ENCODE measurements around the gene OPRL1.

OPRL1 gene

DNA sequence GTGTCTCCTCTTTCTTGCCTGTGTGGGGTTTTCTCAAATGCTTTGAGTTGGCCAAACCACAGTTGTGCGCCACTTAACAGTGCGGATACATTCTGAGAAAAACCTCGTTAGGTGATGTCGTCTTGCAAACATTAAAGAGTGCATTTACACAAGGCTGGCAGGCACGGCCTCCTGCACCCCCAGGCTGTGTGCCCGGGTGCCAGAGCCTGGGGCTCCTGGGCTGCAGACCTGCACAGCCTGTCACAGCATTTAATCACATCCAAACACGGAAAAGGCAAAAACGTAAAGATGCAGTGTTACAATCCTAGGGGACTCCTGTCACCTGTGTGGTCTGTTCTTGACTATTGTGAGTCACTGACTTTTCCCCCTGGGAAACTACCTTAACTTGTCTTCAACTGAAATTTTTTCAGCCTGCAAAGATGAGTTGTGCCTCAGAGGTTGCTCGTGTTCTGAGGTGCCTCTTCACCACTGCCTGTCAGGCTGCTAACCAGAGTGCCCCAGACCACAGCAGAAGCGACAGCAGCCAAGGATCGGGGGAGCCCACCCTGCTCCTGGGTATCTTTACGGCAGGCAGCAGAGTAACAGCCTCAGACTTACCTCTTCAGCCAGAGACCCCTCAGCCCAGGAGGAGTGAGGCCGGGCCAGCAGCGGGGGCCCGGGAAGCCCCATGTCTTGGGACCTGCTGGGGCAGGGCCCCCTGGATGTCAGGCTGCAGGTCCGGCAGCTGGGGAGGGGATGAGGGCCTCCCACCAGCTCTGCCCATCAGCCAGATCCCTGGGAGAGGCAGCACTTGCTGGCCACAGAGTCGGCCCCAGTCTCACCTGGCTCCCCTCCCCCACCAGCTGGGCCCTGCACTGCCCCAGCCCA is 44.6 kb upstream of the OPRL1 start:
- H3K4me1 ChIP-seq (ENCODE audit: control insufficient read depth in 1 of 2, insufficient read depth in 1 of 2, low read depth in 1 of 2, low read length in 1 of 2): peaks cover 10 to 22% of the 10 kb centered on the region in 2 experiments
- H3K9me3 ChIP-seq: no peaks in the 10 kb centered on the region
- H3K27ac ChIP-seq: no peak overlapping the region
- peaks cover 47% of the 10 kb centered on the region for H3K27me3 ChIP-seq
- H3K36me3 ChIP-seq: peaks cover 54% of the 10 kb centered on the region
- TF ChIP-seq, protein P1, sequence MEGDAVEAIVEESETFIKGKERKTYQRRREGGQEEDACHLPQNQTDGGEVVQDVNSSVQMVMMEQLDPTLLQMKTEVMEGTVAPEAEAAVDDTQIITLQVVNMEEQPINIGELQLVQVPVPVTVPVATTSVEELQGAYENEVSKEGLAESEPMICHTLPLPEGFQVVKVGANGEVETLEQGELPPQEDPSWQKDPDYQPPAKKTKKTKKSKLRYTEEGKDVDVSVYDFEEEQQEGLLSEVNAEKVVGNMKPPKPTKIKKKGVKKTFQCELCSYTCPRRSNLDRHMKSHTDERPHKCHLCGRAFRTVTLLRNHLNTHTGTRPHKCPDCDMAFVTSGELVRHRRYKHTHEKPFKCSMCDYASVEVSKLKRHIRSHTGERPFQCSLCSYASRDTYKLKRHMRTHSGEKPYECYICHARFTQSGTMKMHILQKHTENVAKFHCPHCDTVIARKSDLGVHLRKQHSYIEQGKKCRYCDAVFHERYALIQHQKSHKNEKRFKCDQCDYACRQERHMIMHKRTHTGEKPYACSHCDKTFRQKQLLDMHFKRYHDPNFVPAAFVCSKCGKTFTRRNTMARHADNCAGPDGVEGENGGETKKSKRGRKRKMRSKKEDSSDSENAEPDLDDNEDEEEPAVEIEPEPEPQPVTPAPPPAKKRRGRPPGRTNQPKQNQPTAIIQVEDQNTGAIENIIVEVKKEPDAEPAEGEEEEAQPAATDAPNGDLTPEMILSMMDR (IDR thresholded peaks at IDR 0.05): no peak
- no peak overlapping the region for H3K4me3 ChIP-seq (ENCODE audit: low read depth in 1 of 2, low read length in 1 of 2)

DNA sequence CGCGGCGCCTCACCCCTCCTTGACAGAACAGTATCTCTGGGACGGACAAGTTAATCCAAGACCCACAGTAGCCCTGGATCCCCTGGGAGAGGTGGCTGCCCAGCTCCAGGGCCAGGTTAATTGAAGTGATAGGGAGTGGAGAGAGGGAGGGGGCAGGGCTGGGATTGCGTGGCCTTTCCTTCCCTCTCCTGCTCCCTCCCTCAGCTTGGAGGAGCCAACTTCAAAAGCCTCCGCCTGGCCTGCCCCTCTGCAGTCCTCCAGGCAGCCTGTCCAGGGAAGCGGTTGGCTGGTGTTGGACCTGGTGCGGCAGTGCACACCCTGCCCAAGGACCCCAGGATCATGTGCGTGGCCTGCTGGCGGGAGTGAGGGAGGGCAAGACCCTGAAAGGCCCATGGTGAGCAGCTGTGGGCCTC is 43.9 kb upstream of the OPRL1 start, which contains the start of gene C20orf204:
C20orf204 (plus strand) TSS at position 250 of the 413 bp plus-strand sequence; CDS start at position 392, 142 bp downstream.
- H3K4me1 ChIP-seq (ENCODE audit: control insufficient read depth in 1 of 2, insufficient read depth in 1 of 2, low read depth in 1 of 2, low read length in 1 of 2): peaks cover 10 to 22% of the 10 kb centered on the region in 2 experiments
- H3K36me3 ChIP-seq: peaks cover 48% of the 10 kb centered on the region
- TF ChIP-seq, protein P1 (IDR thresholded peaks at IDR 0.05): no peak
- peaks cover 53% of the 10 kb centered on the region for H3K27me3 ChIP-seq
- no peaks in the 10 kb centered on the region for H3K9me3 ChIP-seq
- no peak within 1 kb of the TSS for H3K4me3 ChIP-seq (ENCODE audit: low read depth in 1 of 2, low read length in 1 of 2)
- H3K27ac ChIP-seq: no peak within 1 kb of the TSS

DNA sequence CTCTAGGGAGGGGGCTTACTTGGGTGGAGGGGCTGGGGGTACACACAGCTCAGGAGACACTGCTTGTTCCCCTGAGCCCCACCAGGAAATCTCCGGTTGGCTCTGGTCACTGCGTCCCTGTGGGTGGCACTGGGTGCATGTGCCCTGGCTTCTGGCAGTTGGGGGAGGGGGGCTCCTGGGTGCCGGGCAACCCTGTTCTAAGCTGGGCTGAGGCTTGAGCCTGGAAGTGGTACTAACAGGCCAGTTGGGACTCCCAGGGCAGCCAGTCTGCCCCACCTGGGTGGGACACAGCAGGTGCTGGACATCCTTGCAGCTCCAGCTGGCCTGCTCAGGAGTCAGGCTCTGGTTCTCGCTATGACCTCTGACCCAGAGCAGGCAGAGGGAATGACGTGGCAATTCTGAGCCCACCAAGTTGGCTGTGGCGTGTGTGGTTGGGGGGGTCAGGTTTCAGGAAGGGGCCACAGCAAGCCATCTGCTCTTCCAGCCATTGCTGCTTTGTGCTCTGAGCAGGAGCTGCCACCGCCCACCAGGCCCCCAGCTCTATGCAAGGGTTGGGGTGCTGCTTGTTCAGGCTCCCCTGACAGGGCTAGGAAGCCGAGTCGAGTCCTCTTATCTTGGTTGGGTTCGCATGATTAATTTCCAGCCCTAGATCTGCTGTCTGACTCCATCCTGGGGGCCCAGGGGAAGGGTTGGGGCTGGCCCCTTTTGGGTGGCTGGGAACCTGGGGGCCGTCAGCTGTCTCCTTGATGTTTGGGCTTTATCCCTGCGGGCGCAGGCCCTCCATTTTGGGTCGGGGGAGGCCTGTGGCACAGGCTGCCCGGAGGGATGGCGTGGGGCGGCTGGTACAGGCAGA is 43.3 kb upstream of the OPRL1 start:
- peaks cover 60% of the 10 kb centered on the region for H3K27me3 ChIP-seq
- no peak overlapping the region for H3K27ac ChIP-seq
- H3K4me3 ChIP-seq (ENCODE audit: low read depth in 1 of 2, low read length in 1 of 2): no peak overlapping the region
- H3K4me1 ChIP-seq (ENCODE audit: control insufficient read depth in 1 of 2, insufficient read depth in 1 of 2, low read depth in 1 of 2, low read length in 1 of 2): peaks cover 14 to 26% of the 10 kb centered on the region in 2 experiments
- no peaks in the 10 kb centered on the region for H3K9me3 ChIP-seq
- TF ChIP-seq, protein P1 (IDR thresholded peaks at IDR 0.05): no peak
- peaks cover 42% of the 10 kb centered on the region for H3K36me3 ChIP-seq

DNA sequence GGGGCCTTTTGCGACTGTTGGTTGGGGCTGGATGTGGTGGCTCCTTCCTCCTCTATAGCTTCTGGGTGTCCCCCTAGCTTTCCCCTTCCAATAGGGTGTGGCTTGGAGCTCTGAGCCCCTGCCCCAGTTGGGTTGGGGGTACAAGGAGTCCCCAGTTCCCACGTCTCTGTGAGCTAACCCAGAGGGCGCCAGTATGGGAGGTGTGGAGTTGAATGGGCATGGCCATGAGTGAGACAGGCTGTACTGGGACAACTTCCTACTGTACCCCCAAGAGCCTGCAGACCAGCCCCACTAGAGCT is 42.7 kb upstream of the OPRL1 start:
- H3K4me1 ChIP-seq (ENCODE audit: control insufficient read depth in 1 of 2, insufficient read depth in 1 of 2, low read depth in 1 of 2, low read length in 1 of 2): peaks cover 19 to 32% of the 10 kb centered on the region in 2 experiments
- no peaks in the 10 kb centered on the region for H3K9me3 ChIP-seq
- TF ChIP-seq, protein P1 (IDR thresholded peaks at IDR 0.05): no peak
- H3K27ac ChIP-seq: no peak overlapping the region
- H3K4me3 ChIP-seq (ENCODE audit: low read depth in 1 of 2, low read length in 1 of 2): no peak overlapping the region
- peaks cover 36% of the 10 kb centered on the region for H3K36me3 ChIP-seq
- H3K27me3 ChIP-seq: peaks cover 65% of the 10 kb centered on the region

DNA sequence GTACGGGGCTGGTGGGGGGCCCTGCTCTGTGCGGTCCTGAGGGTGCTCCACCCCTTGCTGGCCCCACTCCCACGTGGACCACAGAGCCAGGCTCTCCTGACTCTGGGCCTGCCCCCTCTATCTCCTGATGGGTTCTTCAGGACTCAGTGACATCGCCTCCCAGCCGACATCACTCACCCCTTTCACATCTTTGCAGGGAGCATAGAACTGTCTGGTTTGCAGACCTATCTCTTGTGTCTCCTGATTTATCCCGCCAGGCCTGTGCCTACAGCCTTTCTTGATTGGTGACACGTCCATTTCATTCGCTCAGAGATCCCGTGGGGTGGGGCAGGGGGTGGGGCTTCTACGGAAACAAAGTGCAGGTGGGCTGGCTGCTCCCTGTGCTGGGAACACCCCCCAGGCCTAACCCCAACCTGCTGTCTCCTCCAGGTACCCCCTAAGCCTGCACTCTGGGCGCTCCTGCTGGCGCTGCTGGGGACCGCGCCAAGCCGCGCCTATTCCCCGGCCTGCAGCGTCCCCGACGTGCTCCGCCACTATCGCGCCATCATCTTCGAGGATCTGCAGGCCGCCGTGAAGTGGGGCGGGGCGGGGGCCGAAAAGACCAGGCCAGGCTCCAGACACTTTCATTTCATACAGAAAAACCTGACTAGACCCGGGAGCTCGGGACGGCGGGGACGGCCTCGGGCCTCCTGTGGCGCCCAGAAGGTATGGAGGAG is 42.2 kb upstream of the OPRL1 start:
- Histone ChIP-seq H3K4me1 (ENCODE audit: control insufficient read depth in 1 of 2, insufficient read depth in 1 of 2, low read depth in 1 of 2, low read length in 1 of 2) (peaks cover 22 to 36% of the 10 kb centered on the region in 2 experiments), H3K4me3 (ENCODE audit: low read depth in 1 of 2, low read length in 1 of 2) (peak overlapping the region in 1 of 2 experiments; percentile 69)

More for the DNA sequence above, 42.2 kb upstream of the OPRL1 start:
- no peaks in the 10 kb centered on the region for H3K9me3 ChIP-seq
- H3K27ac ChIP-seq: no peak overlapping the region
- H3K27me3 ChIP-seq: peaks cover 70% of the 10 kb centered on the region
- TF ChIP-seq, protein P1 (IDR thresholded peaks at IDR 0.05): no peak
- peaks cover 31% of the 10 kb centered on the region for H3K36me3 ChIP-seq

All from neutrophil (primary cell).